HCT116 (cell line): Measurements from ENCODE around the gene LIPE. TPM values are rescaled to one million over a fixed set of nuclear protein-coding genes. Genes with fewer than 3 reads are reported as not detected.

Experiments
- ATAC-seq: fragments of 200-7000 bp; cut with Tn5 transposase; 2 replicates; pipeline ENCODE4 v1.9.1; 2020; ENCODE audit warnings: mild to moderate bottlenecking, moderate library complexity
- BruUV-seq: library from RNA; stranded (reverse); fragments of 400-500 nt; replicated peaks from 2 replicates; lab custom pipeline; 2021; lab: Mats Ljungman, UMichigan
- CTCF ChIA-PET: fragments of 300-600 bp; sonication (Branson Sonifier 250); formaldehyde crosslinking; loops from one replicate; lab custom pipeline; 2021; ENCODE audit warnings: antibody characterized with exemption; lab: Charles Lee
- POLR2A ChIA-PET: fragments of 300-600, 350-600 bp; sonication (Branson Sonifier 250); formaldehyde crosslinking; loops from one replicate; lab custom pipeline; 2021; ENCODE audit warnings: antibody characterized with exemption; lab: Charles Lee
- RAD21 ChIA-PET, 2 experiments: fragments of 300-600 bp; sonication (Branson Sonifier 250); formaldehyde crosslinking; loops; one replicate each; lab custom pipeline; 2023; ENCODE audit warnings: low total read pairs in 2 of 2; ENCODE audit not compliant: uncharacterized antibody in 2 of 2, unreplicated experiment in 2 of 2, low non-redundant PET in 1 of 2; lab: Charles Lee
- DNase-seq: peaks from one replicate; pipeline ENCODE4 v3.0.0-alpha.2; 2010; ENCODE audit warnings: low read depth, low spot score
- H2AFZ ChIP-seq: fragments of 200-600 bp; shearing (Covaris generic), sonication (generic); 2 replicates; pipeline ENCODE4 v1.6.1; 2017; ENCODE audit warnings: low read depth, mixed run types, mixed read lengths, antibody characterized with exemption, low read length; ENCODE audit not compliant: poor library complexity, severe bottlenecking
- H3K27ac ChIP-seq: 2 replicates; pipeline ENCODE4 v1.5.1; 2012; ENCODE audit warnings: low read depth, low read length
- H3K27me3 ChIP-seq: fragments of 200-600 bp; sonication (generic); 2 replicates; pipeline ENCODE4 v1.6.1; 2016; ENCODE audit warnings: mixed run types, low read length, mixed read lengths; ENCODE audit not compliant: insufficient read depth
- H3K36me3 ChIP-seq, 2 experiments: fragments of 200-500 bp in 1 of 2; fragments of 200-600 bp in 1 of 2; sonication (Bioruptor generic) in 1 of 2; sonication (generic) in 1 of 2; 2 replicates each; pipeline versions ENCODE4 v1.5.1 to v1.6.1; 2014 to 2016; ENCODE audit warnings: low read length in 2 of 2, inconsistent platforms in 1 of 2, mixed read lengths in 1 of 2, mixed run types in 1 of 2; ENCODE audit not compliant: insufficient read depth in 2 of 2, control insufficient read depth in 1 of 2
- H3K4me1 ChIP-seq, 2 experiments: fragments of 200-600 bp in 1 of 2; sonication (generic) in 1 of 2; 2 replicates each; pipeline versions ENCODE4 v1.5.1 to v1.6.1; 2012 to 2017; ENCODE audit warnings: low read length in 2 of 2, inconsistent platforms in 1 of 2, mild to moderate bottlenecking in 1 of 2, mixed read lengths in 1 of 2, mixed run types in 1 of 2, moderate library complexity in 1 of 2; ENCODE audit not compliant: insufficient read depth in 2 of 2, control insufficient read depth in 1 of 2
- H3K4me2 ChIP-seq: fragments of 200-600 bp; sonication (generic); 2 replicates; pipeline ENCODE4 v1.6.1; 2017; ENCODE audit warnings: mixed run types, low read length, mixed read lengths
- H3K4me3 ChIP-seq, 2 experiments: fragments of 200-600 bp in 1 of 2; sonication (generic) in 1 of 2; replicated peaks in 1 of 2; 2 replicates each; pipeline ENCODE4 v1.5.1; 2011 to 2016; ENCODE audit warnings: low read length in 2 of 2, control low read depth in 1 of 2, low read depth in 1 of 2, mild to moderate bottlenecking in 1 of 2, mixed read lengths in 1 of 2, mixed run types in 1 of 2
- H3K79me2 ChIP-seq: fragments of 200-600 bp; sonication (generic); 2 replicates; pipeline ENCODE4 v1.6.1; 2017; ENCODE audit warnings: mild to moderate bottlenecking, mixed run types, low read length, moderate library complexity, mixed read lengths; ENCODE audit not compliant: insufficient read depth
- H3K9ac ChIP-seq: fragments of 200-600 bp; sonication (generic); 2 replicates; pipeline ENCODE4 v1.6.1; 2016; ENCODE audit warnings: low read length, mixed read lengths
- H3K9me2 ChIP-seq: fragments of 200-600 bp; sonication (generic), shearing (Covaris generic); 2 replicates; pipeline ENCODE4 v1.6.1; 2017; ENCODE audit warnings: mixed run types, mild to moderate bottlenecking, moderate library complexity; ENCODE audit not compliant: insufficient read depth
- H3K9me3 ChIP-seq, 2 experiments: fragments of 200-500 bp in 1 of 2; fragments of 200-600 bp in 1 of 2; sonication (Bioruptor generic) in 1 of 2; sonication (generic) in 1 of 2; 2 replicates each; pipeline ENCODE4 v1.6.1; 2014 to 2017; ENCODE audit warnings: low read length in 2 of 2, mixed read lengths in 2 of 2, inconsistent platforms in 1 of 2, low read depth in 1 of 2, mild to moderate bottlenecking in 1 of 2, mixed run types in 1 of 2, moderate library complexity in 1 of 2; ENCODE audit not compliant: control insufficient read depth in 1 of 2, insufficient read depth in 1 of 2
- H4K20me1 ChIP-seq: fragments of 200-600 bp; sonication (generic), shearing (Covaris generic); 2 replicates; pipeline ENCODE4 v1.6.1; 2017; ENCODE audit warnings: mixed run types, mild to moderate bottlenecking, moderate library complexity; ENCODE audit not compliant: insufficient read depth
- CBX3 ChIP-seq: IDR thresholded peaks from 2 replicates; pipeline ENCODE4 v1.6.1; 2012; ENCODE audit warnings: low read depth
- CEBPB ChIP-seq: IDR thresholded peaks from 2 replicates; pipeline ENCODE4 v1.6.1; 2012; ENCODE audit warnings: low read depth
- ELF1 ChIP-seq: IDR thresholded peaks from 2 replicates; pipeline ENCODE4 v1.6.1; 2012; ENCODE audit warnings: low read depth, borderline replicate concordance
- EZH2 ChIP-seq: fragments of 200-600 bp; sonication (generic); IDR thresholded peaks from 2 replicates; pipeline ENCODE4 v1.6.1; 2017; ENCODE audit warnings: antibody characterized with exemption, mixed run types
- FOSL1 ChIP-seq: IDR thresholded peaks from 2 replicates; pipeline ENCODE4 v1.6.1; 2012; ENCODE audit warnings: low read depth
- JUND ChIP-seq: IDR thresholded peaks from 2 replicates; pipeline ENCODE4 v1.6.1; 2012
- POLR2A ChIP-seq: IDR thresholded peaks from 2 replicates; pipeline ENCODE4 v1.7.0; 2011; ENCODE audit warnings: borderline replicate concordance; ENCODE audit not compliant: insufficient read depth, insufficient read length; ENCODE audit errors: extremely low read depth
- POLR2AphosphoS5 ChIP-seq: IDR thresholded peaks from 2 replicates; pipeline ENCODE4 v1.6.1; 2011; ENCODE audit warnings: mild to moderate bottlenecking, low read depth, low read length, moderate library complexity
- RAD21 ChIP-seq: IDR thresholded peaks from 2 replicates; pipeline ENCODE4 v1.6.1; 2012; ENCODE audit warnings: low read depth, mild to moderate bottlenecking
- SIN3A ChIP-seq: IDR thresholded peaks from 2 replicates; pipeline ENCODE4 v1.6.1; 2012; ENCODE audit warnings: low read depth
- SP1 ChIP-seq: IDR thresholded peaks from 2 replicates; pipeline ENCODE4 v1.6.1; 2012; ENCODE audit warnings: low read depth
- SRF ChIP-seq: IDR thresholded peaks from 2 replicates; pipeline ENCODE4 v1.6.1; 2012; ENCODE audit warnings: low read depth
- TCF7L2 ChIP-seq: IDR thresholded peaks from 2 replicates; pipeline ENCODE4 v1.7.0; 2011; ENCODE audit warnings: borderline replicate concordance, inconsistent platforms; ENCODE audit not compliant: insufficient read depth, insufficient read length; ENCODE audit errors: extremely low read depth
- YY1 ChIP-seq: IDR thresholded peaks from 2 replicates; pipeline ENCODE4 v1.6.1; 2011; ENCODE audit warnings: low read length, low read depth, moderate library complexity, mild to moderate bottlenecking; ENCODE audit not compliant: insufficient replicate concordance; ENCODE audit errors: extremely low read depth
- ZFX ChIP-seq: fragments of 450-650 bp; IDR thresholded peaks from 2 replicates; pipeline ENCODE4 v1.6.1; 2017
- intact Hi-C: fragments of 100-400 bp; cut with micrococcal nuclease; formaldehyde crosslinking; loops from 2 replicates; pipeline ENCODE4 v1.10.0; 2022
- total RNA-seq: library from RNA; stranded (reverse); gene quantifications from one replicate; pipeline ENCODE4 v1.2.1, GENCODE V29; 2021; ENCODE audit not compliant: unreplicated experiment
- TF ChIP-seq, protein P1 (sequence below): IDR thresholded peaks from 2 replicates; pipeline ENCODE4 v1.6.1; 2012
- TF ChIP-seq, protein P2 (sequence below): IDR thresholded peaks from 2 replicates; pipeline ENCODE4 v1.6.1; 2012; ENCODE audit warnings: low read depth
- TF ChIP-seq, protein P3 (sequence below), 3 experiments: fragments of 200-600 bp in 1 of 3; sonication (generic) in 1 of 3; IDR thresholded peaks in 2 of 3; conservative IDR thresholded peaks in 1 of 3; 2 replicates each; pipeline ENCODE4 v1.5.1; 2012 to 2017; ENCODE audit warnings: low read depth in 2 of 3, low read length in 2 of 3, antibody characterized with exemption in 1 of 3, borderline replicate concordance in 1 of 3, control low read depth in 1 of 3, mild to moderate bottlenecking in 1 of 3, mixed read lengths in 1 of 3, mixed run types in 1 of 3, moderate library complexity in 1 of 3; ENCODE audit not compliant: insufficient read depth in 1 of 3

The LIPE gene
- total RNA-seq, 1 experiment from 2014 or later: 11.3 TPM

DNA sequence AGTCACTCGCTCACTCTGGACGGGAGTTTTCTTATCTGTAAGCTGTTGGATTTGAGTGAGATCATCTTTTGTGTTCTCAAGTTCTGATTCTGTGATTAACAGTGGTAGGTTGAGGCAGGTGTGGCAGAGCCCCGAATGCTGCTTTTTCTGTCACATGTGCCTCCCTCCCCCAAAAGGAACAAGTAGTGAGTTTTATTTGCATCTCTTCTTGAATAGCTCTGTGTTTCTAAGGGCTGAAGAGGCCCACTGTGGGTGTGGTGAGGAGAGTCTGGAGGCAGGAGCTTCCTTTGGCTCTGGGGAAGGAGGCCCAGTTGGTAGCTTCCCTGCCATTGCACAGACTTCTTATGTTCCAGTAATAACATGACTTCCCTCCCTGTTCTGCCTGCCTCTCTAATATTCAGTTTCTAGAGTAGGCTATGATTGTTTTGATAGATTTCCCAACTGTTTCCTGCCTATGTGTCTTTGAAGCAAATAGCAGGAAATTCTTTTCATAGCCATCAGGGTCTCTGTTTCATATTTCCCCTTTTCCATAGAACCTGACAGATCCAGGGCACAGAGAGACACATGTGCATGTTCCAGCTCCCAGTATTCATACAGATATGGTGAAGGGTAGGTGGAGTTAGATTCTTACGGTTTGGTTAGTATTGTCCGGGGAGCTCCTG is 39.5 kb upstream of the LIPE start:
- Histone ChIP-seq H3K9me2 (no peaks in the 10 kb centered on the region), H3K4me2 (no peak overlapping the region), H3K4me1 (peaks cover 27 to 48% of the 10 kb centered on the region in 2 experiments), H2AFZ (no peak overlapping the region), H4K20me1 (no peaks in the 10 kb centered on the region), H3K27ac (no peak overlapping the region)
- DNase-seq: no peak
- POLR2A ChIA-PET: no interaction called here
- RAD21 ChIA-PET: interaction anchor here in 1 of 2 experiments (1.1 kb wide), 1 partner anchor 15 kb away, joined by 3 read pairs; no protein-coding TSS in a partner anchor
- intact Hi-C loops: no loop called here
- TF ChIP-seq EZH2 (no peak), YY1 (no peak), FOSL1 (no peak), TCF7L2 (no peak), SRF (no peak), ZFX (no peak), CBX3 (no peak), POLR2A (no peak), CEBPB (no peak), JUND (no peak), SIN3A (no peak), RAD21 (no peak), POLR2AphosphoS5 (no peak), ELF1 (no peak), SP1 (no peak)
- TF ChIP-seq, protein P1, sequence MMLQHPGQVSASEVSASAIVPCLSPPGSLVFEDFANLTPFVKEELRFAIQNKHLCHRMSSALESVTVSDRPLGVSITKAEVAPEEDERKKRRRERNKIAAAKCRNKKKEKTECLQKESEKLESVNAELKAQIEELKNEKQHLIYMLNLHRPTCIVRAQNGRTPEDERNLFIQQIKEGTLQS: no peak
- TF ChIP-seq, protein P2, sequence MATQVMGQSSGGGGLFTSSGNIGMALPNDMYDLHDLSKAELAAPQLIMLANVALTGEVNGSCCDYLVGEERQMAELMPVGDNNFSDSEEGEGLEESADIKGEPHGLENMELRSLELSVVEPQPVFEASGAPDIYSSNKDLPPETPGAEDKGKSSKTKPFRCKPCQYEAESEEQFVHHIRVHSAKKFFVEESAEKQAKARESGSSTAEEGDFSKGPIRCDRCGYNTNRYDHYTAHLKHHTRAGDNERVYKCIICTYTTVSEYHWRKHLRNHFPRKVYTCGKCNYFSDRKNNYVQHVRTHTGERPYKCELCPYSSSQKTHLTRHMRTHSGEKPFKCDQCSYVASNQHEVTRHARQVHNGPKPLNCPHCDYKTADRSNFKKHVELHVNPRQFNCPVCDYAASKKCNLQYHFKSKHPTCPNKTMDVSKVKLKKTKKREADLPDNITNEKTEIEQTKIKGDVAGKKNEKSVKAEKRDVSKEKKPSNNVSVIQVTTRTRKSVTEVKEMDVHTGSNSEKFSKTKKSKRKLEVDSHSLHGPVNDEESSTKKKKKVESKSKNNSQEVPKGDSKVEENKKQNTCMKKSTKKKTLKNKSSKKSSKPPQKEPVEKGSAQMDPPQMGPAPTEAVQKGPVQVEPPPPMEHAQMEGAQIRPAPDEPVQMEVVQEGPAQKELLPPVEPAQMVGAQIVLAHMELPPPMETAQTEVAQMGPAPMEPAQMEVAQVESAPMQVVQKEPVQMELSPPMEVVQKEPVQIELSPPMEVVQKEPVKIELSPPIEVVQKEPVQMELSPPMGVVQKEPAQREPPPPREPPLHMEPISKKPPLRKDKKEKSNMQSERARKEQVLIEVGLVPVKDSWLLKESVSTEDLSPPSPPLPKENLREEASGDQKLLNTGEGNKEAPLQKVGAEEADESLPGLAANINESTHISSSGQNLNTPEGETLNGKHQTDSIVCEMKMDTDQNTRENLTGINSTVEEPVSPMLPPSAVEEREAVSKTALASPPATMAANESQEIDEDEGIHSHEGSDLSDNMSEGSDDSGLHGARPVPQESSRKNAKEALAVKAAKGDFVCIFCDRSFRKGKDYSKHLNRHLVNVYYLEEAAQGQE: no peak
- TF ChIP-seq, protein P3, sequence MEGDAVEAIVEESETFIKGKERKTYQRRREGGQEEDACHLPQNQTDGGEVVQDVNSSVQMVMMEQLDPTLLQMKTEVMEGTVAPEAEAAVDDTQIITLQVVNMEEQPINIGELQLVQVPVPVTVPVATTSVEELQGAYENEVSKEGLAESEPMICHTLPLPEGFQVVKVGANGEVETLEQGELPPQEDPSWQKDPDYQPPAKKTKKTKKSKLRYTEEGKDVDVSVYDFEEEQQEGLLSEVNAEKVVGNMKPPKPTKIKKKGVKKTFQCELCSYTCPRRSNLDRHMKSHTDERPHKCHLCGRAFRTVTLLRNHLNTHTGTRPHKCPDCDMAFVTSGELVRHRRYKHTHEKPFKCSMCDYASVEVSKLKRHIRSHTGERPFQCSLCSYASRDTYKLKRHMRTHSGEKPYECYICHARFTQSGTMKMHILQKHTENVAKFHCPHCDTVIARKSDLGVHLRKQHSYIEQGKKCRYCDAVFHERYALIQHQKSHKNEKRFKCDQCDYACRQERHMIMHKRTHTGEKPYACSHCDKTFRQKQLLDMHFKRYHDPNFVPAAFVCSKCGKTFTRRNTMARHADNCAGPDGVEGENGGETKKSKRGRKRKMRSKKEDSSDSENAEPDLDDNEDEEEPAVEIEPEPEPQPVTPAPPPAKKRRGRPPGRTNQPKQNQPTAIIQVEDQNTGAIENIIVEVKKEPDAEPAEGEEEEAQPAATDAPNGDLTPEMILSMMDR (IDR thresholded peaks at IDR 0.05 in 2 of 3, conservative IDR thresholded peaks at IDR 0.05 in 1 of 3; ENCODE audit: borderline replicate concordance in 1 of 3, insufficient read depth in 1 of 3, low read depth in 2 of 3, low read length in 2 of 3): no peak
- TF ChIP-seq, all 23 proteins: peak for 0
- Histone ChIP-seq H3K4me3 (no peak overlapping the region), H3K27me3 (no peaks in the 10 kb centered on the region), H3K9me3 (no peaks in the 10 kb centered on the region), H3K79me2 (no peaks in the 10 kb centered on the region), H3K9ac (no peak overlapping the region), H3K36me3 (no peaks in the 10 kb centered on the region)
- no TSS peak for BruUV-seq
- CTCF ChIA-PET: interaction anchor here (0.9 to 1.6 kb wide), 4 partner anchors 16 to 63 kb away, joined by 3 to 5 read pairs (median 3); no protein-coding TSS in a partner anchor
- no peak for ATAC-seq
